ENCODE results near the gene KANK4. TPM values are rescaled to one million over a fixed set of nuclear protein-coding genes. Genes with fewer than 3 reads are reported as not detected.
"Not testable (repeated sequence)": the region's sequence is repeated elsewhere in the genome, so short reads cannot be mapped to it uniquely, and the experiment has no call there.

The KANK4 gene
- total RNA-seq, 1 donor from 2014 or later: 0.95 TPM

- DNase-seq (ENCODE audit: missing footprints) (no peak), ATAC-seq (no peak)
- intact Hi-C loops (cut with DNase I): no loop called here
Measured at GRCh38 chr1:62228883-62229187, 90.4 kb downstream of the KANK4 start.

GRCh38 chr1:62228136-62228882 is 90.9 kb downstream of the KANK4 start:
- intact Hi-C loops (cut with DNase I): no loop called here
- ATAC-seq: no peak
- DNase-seq (ENCODE audit: missing footprints): no peak

DNA sequence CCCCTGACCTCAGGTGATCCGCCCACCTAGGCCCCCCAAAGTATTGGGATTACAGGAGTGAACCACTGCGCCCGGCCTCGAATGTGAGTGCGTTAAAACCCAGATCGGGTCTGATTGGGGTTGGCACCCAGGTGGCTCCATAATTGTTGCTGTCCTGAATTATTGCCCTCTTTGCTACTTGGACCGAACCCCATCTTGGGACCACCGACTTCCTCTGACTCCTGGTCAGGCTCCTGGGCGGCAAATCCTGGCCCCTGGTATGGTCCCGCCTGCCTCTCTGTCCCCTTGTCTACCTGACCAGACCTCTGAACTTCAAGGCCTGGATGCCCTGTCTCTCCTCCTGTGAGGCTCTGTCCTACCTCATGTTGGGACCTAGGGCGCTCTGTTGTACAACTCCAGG is 91.7 kb downstream of the KANK4 start:
- intact Hi-C loops (cut with DNase I): no loop called here
- no peak for DNase-seq (ENCODE audit: missing footprints)

DNA sequence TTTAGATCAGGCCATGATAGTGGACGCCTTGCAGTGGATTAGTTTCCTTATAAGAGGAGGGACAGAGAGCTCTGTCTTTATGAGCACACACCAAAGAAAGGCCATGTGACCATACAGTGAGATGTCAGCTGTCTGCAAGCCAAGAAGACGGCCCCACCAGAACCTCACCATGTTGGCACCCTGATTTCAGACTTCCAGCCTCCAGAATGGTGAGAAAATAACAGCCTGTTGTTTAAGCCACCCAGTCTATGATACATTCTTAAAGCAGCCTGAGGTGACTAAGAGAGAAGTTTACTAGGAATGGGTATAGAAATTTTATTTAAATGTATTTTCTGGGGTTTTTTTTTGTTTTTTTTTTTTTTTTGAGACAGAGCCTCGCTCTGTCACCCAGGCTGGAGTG is 95.1 kb downstream of the KANK4 start:
- intact Hi-C loops (cut with DNase I): no loop called here
- no peak for ATAC-seq
- DNase-seq (ENCODE audit: missing footprints): no peak

More for the DNA sequence above, 91.7 kb downstream of the KANK4 start:
- no peak for ATAC-seq

GRCh38 chr1:62222321-62222720 is 96.9 kb downstream of the KANK4 start:
- intact Hi-C loops (cut with DNase I): no loop called here
- ATAC-seq: no peak
- no peak for DNase-seq (ENCODE audit: missing footprints)

DNA sequence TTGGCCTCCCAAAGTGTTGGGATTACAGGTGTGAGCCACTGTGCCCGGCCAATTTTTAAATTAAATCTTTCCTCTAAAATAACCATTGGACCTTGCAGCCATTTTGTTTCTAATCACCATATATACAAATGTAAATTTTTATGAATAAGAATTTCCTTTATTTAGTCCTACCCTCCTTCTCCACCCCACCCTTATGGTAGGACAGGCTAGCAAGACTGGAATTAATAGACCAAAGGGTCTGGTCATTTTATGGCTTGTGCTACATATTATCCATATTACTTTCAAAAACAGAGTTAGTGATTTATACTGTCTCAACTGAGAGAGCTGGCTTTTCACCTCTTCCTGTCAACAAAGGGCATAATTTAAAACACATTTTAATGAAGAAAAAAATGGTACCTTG is 98.1 kb downstream of the KANK4 start:
- ATAC-seq: no peak
- intact Hi-C loops (cut with DNase I): no loop called here
- no peak for DNase-seq (ENCODE audit: missing footprints)

GRCh38 chr1:62220456-62220855 is 98.8 kb downstream of the KANK4 start:
- DNase-seq (ENCODE audit: missing footprints); ATAC-seq; intact Hi-C loops (cut with DNase I): not testable (repeated sequence)

DNA sequence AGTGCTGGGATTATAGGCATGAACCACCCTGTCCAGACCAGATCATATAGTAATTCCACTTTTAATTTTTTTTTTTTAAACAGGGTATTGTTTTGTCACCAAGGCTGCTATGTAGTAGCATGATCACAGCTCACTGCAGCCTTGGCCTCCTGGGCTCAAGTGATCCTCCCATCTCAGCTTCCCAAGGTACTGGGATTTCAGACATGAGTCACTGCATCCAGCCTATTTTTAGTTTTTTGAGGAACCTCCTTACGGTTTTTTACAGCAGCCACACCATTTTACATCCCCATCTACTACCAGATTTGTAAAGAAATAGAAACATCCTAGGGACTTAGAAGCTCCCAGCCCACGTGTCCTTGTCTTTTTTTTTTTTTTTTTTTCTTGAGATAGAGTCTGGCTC is 100.6 kb downstream of the KANK4 start:
- ATAC-seq: no peak
- intact Hi-C loops (cut with DNase I): no loop called here
- DNase-seq (ENCODE audit: missing footprints): no peak

- intact Hi-C loops (cut with DNase I): no loop called here
- no peak for ATAC-seq
- no peak for DNase-seq (ENCODE audit: missing footprints)
Measured at GRCh38 chr1:62213075-62213914, 105.9 kb downstream of the KANK4 start.

- no peak for DNase-seq (ENCODE audit: missing footprints)
- no peak for ATAC-seq
Measured at GRCh38 chr1:62212411-62212810, 106.8 kb downstream of the KANK4 start.

DNA sequence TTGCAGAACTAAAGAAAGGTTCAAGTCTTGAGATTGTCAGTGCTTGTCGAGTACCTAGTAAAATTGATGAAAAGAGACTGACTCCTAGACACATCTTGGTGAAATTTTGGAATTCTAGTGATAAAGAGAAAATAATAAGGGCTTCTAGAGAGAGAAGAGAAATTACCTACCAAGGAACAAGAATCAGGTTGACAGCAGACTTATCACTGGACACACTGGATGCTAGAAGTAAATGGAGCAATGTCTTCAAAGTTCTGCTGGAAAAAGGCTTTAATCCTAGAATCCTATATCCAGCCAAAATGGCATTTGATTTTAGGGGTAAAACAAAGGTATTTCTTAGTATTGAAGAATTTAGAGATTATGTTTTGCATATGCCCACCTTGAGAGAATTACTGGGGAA is 108.3 kb downstream of the KANK4 start:
- no peak for DNase-seq (ENCODE audit: missing footprints)
- no peak for ATAC-seq
- intact Hi-C loops (cut with DNase I): no loop called here

More at GRCh38 chr1:62212411-62212810, 106.8 kb downstream of the KANK4 start:
- intact Hi-C loops (cut with DNase I): no loop called here

DNA sequence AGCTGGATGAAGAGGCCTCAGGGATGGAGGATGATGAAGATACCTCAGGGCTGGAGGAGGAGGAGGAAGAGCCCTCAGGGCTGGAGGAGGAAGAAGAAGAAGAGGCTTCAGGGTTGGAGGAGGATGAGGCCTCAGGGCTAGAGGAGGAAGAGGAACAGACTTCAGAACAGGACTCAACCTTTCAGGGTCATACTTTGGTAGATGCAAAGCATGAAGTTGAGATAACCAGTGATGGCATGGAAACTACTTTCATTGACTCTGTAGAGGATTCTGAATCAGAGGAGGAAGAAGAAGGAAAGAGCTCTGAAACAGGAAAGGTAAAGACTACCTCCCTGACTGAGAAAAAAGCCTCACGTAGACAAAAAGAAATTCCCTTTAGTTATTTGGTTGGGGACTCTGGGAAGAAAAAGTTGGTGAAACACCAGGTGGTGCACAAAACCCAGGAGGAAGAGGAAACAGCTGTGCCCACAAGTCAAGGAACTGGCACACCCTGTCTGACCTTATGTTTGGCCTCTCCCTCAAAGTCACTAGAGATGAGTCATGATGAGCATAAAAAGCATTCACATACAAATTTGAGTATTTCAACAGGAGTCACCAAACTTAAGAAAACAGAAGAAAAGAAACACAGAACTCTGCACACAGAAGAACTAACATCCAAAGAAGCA is 109.2 kb downstream of the KANK4 start:
- ATAC-seq (no peak), DNase-seq (ENCODE audit: missing footprints) (no peak)
- intact Hi-C loops (cut with DNase I): no loop called here

- intact Hi-C loops (cut with DNase I): no loop called here
- DNase-seq (ENCODE audit: missing footprints) (no peak), ATAC-seq (no peak)
Measured at GRCh38 chr1:62208970-62209369, 110.3 kb downstream of the KANK4 start.

DNA sequence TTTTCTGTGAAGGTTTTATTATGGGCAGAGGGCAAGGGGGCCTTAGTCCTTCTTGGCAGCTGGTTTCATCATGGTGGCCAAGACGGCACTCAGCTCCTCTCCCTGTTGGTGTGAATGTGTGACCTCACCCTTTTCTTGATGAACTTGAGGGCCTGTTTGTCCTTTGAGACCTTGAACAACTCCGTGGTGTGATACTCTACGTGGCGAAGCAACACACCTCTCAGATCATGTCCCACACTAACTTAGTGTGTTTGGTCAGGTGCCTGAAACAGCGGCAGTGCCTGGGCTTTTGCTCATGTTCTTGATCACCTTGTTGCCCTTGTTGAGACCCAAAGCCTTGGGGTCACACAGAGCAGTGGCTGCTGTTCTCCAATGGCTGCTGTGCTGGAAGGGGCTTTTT is 111.1 kb downstream of the KANK4 start:
- intact Hi-C loops (cut with DNase I): no loop called here
- DNase-seq (ENCODE audit: missing footprints) (no peak), ATAC-seq (no peak)

DNA sequence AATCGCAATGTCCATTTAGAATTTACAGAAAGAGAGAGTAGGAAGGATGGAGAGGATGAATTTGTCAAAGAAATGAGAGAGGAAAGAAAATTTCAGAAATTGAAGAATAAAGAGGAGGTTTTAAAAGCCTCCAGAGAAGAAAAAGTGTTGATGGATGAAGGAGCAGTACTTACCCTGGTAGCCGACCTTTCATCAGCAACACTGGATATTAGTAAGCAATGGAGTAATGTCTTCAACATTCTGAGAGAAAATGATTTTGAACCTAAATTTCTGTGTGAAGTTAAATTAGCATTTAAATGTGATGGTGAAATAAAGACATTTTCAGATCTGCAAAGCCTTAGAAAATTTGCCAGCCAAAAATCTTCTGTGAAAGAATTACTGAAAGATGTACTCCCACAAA is 112.0 kb downstream of the KANK4 start:
- no peak for ATAC-seq
- intact Hi-C loops (cut with DNase I): no loop called here
- no peak for DNase-seq (ENCODE audit: missing footprints)

DNA sequence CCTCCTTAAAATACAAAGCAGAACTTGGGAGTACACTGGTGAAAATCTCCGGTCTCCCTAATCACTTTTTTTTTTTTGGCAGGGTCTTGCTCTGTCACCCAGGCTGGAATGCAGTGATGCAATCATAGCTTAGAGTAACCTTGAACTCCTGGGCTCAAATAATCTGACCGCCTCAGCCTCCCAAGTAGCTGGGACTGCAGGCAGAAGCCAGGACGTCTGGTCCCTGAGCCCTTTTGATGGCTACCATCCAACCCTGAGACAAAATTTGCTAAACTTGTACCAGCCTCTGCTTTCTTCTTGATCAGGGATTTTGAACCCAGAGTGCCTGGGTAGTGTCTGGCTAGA is 120.5 kb downstream of the KANK4 start:
- no peak for ATAC-seq
- intact Hi-C loops (cut with DNase I): no loop called here
- DNase-seq (ENCODE audit: missing footprints): no peak

DNA sequence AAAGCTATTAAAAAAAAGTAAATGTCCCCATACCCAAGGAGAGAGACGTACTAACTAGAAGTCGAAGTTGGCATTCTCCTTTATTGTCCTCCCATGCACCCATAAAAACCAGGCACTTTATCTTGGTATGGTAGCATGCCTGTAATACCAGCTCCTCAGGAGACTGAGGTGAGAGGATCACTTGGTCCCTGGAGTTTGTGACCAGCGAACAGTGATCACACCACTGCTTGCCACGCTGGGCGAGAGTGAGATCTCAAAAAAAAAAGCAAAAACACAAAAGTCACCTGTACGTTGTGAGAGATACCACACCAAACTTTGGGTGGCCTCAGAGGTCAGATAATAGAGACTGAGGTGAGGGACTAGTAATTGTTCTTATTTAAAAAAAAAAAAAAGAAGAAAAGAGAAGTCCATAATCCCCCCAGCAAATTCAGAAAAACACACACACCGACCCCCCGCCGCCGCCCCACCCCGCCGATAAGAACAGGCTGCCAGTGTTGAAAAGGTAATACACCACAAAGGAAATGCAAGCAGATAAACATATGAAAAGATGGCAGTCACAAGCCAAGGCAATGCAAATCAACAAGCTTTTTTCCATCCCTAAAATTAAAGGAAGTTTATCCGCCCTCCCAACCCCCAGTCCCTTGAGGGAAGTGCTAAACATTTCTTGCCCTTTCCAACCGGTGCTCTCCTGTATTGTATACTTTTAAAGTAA is 121.0 kb downstream of the KANK4 start:
- intact Hi-C loops (cut with DNase I): no loop called here
- no peak for DNase-seq (ENCODE audit: missing footprints)
- no peak for ATAC-seq

- ATAC-seq: no peak
- no peak for DNase-seq (ENCODE audit: missing footprints)
- intact Hi-C loops (cut with DNase I): no loop called here
Measured at GRCh38 chr1:62196086-62196690, 123.0 kb downstream of the KANK4 start.

Data from Right ventricle myocardium inferior (tissue), 1 donor.